Stimulated activated CD4-positive, alpha-beta T cell treated with anti-CD3 and anti-CD28 coated beads, Interleukin-12 subunit alpha, Interleukin-12 subunit beta, amount 100 ng/mL, for 48 hours (primary cell): ENCODE measurements around the gene NEGR1.

Source experiments
- DNase-seq, 3 donors: peaks; one replicate each; pipeline ENCODE4 v3.0.0-alpha.2; 2020; ENCODE audit warnings: low read depth in 2 of 3, low spot score in 1 of 3

The NEGR1 gene

DNA sequence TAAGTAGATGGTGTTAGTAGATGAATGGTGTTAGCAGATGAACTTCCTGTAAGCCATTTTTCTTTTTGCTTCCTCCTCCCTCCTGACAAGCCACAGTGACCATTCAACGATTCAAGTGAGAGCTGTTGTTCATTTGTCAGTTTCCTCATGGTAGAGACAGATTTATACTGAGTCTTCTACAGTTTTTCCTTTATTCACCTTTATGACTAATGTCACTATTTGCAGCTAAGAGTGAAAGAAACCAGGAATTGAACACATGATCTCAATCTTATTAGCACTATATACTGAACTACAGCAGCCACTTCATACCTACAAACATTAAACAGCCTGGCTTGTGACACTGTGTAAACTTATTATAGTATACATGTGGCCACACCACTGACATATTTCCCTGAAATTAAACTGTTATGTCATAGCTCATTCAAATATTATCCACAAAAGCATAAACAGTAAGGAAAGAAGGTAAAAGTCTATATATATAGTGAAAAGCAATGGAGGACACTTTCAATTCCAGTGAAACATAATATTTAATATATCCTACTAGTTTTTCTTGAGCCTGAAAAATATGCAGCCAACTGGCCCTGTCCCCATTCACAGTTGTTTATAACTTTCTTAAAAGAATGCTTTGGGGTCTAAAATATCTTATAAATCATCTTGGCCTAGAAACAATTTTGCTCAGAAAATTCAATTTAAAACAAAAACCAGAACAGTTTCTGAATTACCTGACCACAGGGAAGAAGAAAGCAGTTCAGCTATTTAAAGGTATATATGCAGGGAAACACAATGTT is 634.6 kb downstream of the NEGR1 start:
- no peak for DNase-seq

- no peak for DNase-seq
These were observed 637.3 kb downstream of the NEGR1 start for GRCh38 chr1:71645015-71645414.

DNA sequence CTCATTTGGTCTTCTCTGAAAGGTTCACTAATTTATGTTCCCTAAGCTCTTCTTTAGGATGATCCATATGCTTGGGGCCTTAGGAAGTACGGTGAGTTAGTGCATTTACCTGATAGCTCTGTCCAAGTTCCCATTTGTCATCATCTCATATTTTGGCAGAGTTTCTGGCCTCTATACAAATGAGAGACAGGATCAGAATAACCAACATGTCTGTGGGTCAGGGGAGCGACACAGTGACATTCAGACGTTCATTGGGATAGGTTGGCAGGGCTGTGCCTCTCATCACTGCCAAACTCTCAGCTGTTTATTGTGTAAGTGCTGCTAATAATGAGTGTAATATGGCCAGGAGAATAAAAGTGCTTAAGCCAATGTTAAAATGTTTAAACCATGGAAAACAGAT is 640.4 kb downstream of the NEGR1 start:
- DNase-seq: no peak

- no peak for DNase-seq
These were observed 641.3 kb downstream of the NEGR1 start for GRCh38 chr1:71640998-71641397.

DNA sequence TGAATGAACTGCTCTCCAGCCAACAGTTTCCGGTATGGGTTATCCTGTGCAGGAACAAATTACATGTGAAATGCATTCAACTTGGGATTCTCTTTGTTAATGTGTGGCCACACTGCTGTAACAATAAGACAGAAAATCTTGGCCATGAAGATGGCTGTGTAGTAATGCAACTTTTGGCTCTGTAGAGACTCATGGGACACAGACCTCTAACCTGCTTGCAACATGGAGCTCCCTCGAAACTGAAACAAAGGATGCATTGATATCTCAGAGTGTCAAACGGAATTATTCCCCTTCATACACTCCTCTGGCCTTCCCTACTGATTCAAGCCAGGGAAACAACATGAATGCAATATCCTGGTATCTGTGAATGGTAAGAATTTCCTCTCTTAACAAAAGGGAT is 642.2 kb downstream of the NEGR1 start:
- DNase-seq: no peak

- DNase-seq: no peak
These were observed 644.1 kb downstream of the NEGR1 start for GRCh38 chr1:71638081-71638766.

DNA sequence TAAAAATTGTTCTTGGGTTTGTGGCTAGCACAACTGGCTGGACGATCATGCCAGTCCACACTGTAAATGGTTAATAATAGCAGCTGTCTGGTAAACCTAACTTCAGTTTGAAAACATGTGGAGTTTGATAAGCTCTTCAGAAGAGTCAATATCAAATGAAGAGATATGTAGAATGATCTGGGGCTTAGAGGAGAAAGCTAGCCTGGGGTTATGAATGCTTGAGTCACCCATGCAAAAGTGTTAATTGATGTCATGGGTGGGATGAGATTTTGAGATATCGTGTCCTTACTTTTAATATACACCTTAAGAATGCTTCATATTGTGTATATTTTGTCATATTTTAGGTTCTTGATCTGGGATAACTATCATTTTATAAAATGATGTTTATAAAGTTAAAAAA is 646.8 kb downstream of the NEGR1 start:
- DNase-seq: no peak

DNA sequence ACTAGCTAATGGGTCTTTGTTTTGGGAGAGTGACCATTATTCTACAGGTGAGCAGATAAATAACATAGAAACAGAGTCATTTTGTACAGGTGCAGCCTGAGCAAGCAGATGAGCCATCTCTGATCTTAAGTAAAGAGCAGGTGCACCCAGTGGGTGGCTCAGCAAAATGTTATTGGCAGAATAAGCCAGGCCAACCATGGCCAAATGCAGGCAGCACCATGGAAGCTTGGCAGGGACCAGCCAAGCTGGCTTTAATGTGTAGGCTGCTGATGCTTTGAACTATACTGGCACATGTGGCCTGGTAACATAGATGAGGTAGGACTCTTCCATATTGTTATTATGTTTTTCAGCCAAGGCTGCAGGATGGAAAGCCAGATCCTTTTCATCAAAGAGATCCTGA is 648.2 kb downstream of the NEGR1 start:
- DNase-seq: no peak

DNA sequence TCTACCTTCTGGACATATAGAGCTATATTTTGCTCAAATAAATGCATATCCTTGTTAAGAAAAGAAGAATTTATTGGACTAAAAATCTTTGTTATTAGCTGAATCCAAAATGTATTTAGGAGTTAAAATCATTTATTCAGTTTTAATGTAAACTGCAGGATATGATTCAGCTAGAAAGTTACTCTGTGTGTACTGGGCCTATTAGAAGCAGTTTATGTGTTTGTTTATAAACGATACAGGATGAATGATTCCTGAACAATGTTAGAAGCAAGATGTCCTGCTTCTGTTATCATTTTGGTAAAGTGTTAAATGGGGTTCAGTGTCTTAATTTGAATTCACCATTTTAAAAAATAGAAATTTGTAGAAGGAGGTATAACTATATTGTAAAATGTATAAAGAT is 652.3 kb downstream of the NEGR1 start:
- DNase-seq: no peak

GRCh38 chr1:71625004-71625403 is 657.3 kb downstream of the NEGR1 start:
- DNase-seq: no peak

DNA sequence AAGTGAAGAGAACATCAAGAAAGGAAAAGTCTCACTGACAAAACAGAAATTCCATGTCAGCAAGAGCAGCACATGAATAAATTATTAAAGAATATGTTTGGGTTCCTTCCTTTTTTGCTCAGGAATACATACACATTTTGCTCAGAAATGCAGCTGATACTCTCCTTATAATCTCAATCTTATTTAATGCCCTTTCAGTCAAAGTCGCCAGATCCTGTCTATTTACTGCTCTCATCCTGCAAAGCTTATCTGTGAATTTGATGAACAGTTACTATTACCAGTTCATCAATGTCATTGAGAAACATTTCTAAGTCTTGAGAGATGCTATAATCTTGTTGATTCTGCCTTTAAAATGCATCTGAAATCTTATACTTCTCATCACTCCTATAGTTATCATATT is 658.5 kb downstream of the NEGR1 start:
- no peak for DNase-seq

GRCh38 chr1:71621785-71622184 is 660.6 kb downstream of the NEGR1 start:
- DNase-seq: no peak

GRCh38 chr1:71618766-71619530 is 663.4 kb downstream of the NEGR1 start:
- no peak for DNase-seq

- no peak for DNase-seq
These were observed 664.1 kb downstream of the NEGR1 start for GRCh38 chr1:71618191-71618590.

DNA sequence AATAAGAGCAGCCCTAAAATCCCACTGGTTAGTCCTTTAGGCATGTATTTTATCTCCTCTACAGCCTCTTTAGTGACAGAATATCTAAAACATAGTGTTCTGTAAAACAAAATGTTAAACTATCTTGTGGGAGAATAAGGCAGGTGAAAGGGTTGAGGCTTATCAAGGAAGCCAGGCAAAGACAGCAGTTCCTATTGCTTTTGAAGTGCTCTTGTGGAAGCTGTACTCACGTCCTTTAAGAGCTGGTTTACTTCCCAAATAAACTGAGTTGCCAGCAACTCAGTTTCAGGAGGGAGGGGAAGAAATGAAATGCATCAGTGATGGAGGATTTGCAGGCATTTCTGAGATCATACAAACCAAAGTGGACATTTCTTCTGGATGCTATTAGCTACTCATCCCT is 671.9 kb downstream of the NEGR1 start:
- no peak for DNase-seq

- no peak for DNase-seq
These were observed 679.1 kb downstream of the NEGR1 start for GRCh38 chr1:71603044-71603776.

DNA sequence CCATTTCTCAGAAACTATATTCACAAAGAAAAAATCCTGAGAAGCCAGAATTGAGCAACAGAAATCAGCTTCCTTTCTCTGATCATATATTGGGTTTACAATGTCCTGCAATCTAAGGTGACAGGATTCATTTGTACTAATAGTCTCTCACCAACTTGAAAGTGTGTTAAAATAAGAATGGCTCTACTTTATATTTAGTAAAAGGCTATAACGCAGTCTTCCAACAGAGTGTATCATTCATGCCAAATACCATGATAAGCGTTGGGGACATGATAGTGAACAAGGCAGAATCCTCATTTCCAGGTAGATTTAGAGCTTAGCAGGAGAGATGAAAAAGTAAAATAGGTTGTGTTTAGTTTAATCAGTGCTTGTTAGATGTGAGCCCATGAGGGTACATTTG is 682.3 kb downstream of the NEGR1 start:
- DNase-seq: no peak

DNA sequence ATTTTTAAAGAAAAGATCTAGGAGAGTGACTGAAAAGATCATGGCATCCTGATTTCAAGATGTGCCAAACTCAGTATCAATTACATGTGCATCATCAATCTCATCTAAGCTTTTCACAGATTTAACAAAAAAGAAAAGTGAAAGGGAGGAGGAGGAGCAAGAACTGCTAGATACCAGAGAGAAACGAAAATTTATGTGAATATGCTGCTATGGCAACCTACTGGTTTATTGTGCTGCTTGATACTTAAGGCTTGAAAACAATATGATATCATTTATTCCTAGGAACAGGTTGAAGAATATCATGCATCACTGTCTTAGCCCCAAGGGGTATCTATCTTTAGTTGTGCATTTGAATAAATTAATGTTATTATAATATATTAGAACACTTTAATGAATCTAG is 683.0 kb downstream of the NEGR1 start:
- no peak for DNase-seq

- no peak for DNase-seq
These were observed 688.8 kb downstream of the NEGR1 start for GRCh38 chr1:71593523-71593922.

- DNase-seq: no peak
These were observed 689.6 kb downstream of the NEGR1 start for GRCh38 chr1:71592646-71593274.

DNA sequence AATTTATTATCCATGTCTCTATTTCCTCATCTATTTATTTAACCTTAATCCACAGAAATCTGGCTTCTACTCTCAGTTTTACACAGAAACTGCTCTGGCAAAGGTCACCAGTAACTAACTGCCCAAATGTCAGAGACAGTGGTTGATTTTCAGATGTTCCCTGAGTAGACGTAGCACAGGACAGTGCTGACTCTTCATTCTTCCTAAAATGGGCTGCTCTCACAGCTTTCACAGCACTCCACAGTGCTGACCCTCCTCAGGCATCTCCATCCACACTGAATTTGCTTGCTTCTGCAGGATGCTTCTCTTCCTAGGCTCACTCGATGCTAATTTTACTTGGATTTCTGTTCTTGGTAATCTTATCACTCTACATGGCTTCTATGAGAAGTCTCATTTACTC is 693.3 kb downstream of the NEGR1 start:
- DNase-seq: no peak
